GM13976 (cell line): ENCODE measurements around the gene CRACR2A.

Experiments used
- DNase-seq: peaks from one replicate; pipeline ENCODE4 v3.0.0; 2012; ENCODE audit warnings: low spot score
- in situ Hi-C: fragments of 300-500 bp; cut with MboI; formaldehyde crosslinking; loops from one replicate; pipeline ENCODE4 v1.12.0; 2022; ENCODE audit warnings: low sequenced_read_pairs, mixed read lengths, inconsistent platforms; ENCODE audit not compliant: unreplicated experiment
- TF ChIP-seq, protein P1 (sequence below): IDR thresholded peaks from 2 replicates; pipeline ENCODE4 v1.5.1; 2012; ENCODE audit warnings: borderline replicate concordance, mild to moderate bottlenecking; ENCODE audit not compliant: insufficient read depth; ENCODE audit errors: extremely low read depth, missing control alignments, control extremely low read depth

The CRACR2A gene

DNA sequence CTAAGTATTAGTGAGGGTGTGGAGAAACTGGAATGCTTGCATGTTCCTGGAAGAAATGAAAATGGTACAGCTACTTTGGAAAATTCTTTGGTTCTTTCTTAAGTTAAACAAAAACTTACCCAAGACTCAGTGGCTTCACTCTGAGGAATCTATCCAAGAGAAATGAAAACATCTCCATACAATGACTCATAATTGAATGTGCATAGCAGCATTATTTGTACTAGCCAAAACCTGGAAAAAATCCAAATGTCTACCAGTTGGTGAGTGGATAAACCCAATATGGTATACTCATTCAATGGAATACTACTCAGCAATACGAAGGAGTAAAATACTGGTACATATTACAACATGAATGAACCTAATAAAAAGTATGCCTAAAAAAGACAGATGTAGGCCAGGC, 18.0 kb upstream of the CRACR2A start:
- in situ Hi-C loops, result no loop called here
- TF ChIP-seq, protein P1, sequence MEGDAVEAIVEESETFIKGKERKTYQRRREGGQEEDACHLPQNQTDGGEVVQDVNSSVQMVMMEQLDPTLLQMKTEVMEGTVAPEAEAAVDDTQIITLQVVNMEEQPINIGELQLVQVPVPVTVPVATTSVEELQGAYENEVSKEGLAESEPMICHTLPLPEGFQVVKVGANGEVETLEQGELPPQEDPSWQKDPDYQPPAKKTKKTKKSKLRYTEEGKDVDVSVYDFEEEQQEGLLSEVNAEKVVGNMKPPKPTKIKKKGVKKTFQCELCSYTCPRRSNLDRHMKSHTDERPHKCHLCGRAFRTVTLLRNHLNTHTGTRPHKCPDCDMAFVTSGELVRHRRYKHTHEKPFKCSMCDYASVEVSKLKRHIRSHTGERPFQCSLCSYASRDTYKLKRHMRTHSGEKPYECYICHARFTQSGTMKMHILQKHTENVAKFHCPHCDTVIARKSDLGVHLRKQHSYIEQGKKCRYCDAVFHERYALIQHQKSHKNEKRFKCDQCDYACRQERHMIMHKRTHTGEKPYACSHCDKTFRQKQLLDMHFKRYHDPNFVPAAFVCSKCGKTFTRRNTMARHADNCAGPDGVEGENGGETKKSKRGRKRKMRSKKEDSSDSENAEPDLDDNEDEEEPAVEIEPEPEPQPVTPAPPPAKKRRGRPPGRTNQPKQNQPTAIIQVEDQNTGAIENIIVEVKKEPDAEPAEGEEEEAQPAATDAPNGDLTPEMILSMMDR, result no peak
- no peak for DNase-seq

DNA sequence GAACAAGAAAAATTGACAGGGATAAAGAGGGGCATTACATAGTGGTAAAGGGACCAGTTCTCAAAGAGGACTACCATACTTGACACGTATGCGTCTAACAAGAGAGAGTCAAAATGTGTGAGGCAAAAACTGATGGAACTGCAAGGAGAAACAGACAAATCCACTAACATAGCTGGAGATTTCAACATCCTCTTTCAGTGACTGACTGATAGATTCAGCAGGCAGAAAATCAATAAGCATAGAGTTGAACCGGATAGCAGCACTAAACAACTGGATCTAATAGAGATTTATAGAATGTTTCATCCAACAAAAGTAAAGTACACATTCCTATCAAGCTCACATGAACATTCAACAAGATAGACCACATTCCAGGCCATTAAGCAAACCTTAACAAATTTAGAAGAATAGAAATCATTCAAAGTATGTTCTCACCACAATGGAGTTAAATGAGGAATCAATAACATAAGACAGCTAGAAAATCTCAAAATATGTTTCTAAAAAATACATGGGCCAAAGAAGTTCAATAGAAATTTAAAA, 16.1 kb upstream of the CRACR2A start:
- in situ Hi-C loops, result no loop called here
- TF ChIP-seq, protein P1, result no peak
- no peak for DNase-seq

DNA sequence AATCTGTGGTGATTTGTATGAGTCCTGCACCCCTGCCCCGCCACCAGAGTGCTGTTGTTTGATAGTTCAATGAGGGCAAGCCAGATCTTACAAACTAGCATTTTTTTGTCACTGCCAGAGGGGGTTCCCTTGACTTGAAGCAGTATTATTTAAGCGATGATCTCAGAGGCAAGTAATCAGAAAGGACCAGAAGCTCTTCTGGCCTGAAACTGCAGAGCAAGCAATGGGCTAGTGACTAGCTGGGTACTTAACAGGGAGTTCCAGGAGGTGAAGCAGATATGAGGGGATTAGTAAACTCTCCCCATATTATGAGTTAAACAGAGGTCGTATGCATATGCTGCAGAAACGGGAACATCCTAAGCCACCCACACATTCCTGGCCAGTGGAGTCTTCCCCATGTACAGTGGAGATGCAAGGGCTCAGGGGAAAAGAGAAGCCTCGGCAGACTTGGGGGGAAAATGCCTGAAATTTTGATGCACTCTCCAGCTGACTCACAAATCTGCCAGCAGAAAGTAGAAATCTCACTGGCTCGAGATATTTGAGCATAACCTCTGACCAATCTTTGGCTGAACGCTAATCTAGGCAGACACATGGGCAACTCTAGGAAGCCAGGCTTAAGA, 8.3 kb upstream of the CRACR2A start:
- TF ChIP-seq, protein P1, result no peak
- in situ Hi-C loops, result no loop called here
- DNase-seq, result no peak

DNA sequence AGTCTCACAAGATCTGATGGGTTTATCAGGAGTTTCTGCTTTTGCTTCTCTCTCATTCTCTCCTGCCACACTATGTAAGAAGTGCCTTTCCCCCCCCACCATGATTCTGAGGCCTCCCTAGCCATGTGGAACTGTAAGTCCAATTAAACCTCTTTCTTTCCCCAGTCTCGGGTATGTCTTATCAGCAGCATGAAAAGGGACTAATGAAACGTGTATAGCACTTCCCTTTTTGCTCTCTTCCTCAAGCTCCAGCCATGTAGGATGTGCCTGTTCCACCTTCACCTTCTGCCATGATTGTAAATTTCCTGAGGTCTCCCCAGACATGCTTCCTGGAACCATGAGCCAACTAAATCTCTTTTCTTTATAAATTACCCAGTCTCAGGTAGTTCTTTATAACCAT, 7.0 kb upstream of the CRACR2A start:
- in situ Hi-C loops, result no loop called here
- TF ChIP-seq, protein P1, result no peak
- no peak for DNase-seq

DNA sequence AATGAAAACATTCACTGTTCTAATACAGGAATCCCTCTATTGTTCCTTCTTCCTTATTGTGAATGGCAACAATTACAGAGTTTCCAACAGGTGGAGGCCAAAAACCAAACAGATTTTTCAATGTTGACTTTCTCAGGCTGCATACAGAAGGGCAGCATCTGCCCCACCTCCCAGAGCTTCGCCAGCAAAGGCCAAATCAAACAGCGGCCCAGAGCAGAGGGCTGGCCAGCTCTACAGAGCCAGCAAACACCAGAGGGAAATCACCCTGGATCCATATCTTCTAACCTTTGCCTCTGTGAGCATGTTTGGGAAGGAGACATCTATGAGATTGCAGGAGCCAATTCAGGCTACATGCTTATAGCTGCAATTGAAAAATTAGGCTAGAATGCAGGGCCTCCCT, 4.4 kb upstream of the CRACR2A start:
- TF ChIP-seq, protein P1, result no peak
- DNase-seq, result no peak

DNA sequence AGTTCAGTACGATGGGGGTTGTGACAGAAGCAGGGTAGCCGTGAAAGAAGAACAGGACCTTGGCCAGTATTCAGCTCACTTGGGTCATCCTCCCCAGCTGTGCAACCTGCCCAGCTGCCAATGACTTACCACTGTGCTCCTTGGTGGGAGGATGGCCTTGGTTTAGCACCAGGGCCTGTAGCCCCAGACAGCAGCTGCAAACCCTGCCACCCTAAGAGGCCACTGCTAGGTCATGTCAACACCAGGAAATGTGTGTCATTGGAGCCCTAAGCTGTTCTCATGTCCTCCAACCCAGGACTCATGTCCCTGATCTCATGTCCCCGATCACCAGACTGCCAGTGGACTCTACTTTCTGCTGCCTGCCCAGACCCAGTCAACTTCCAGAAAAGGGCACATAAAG, 3.0 kb upstream of the CRACR2A start:
- no peak for DNase-seq
- in situ Hi-C loops, result no loop called here
- TF ChIP-seq, protein P1, result no peak

More for the DNA sequence above, 4.4 kb upstream of the CRACR2A start:
- in situ Hi-C loops, result no loop called here
